SK-N-SH treated with all-trans-retinoic acid at 6 μM for 48 hours (cell line): ENCODE results near the gene MEA1.

Experiments used
- ATAC-seq: fragments of 200-7000 bp; cut with Tn5 transposase; 3 replicates; pipeline ENCODE4 v1.9.1; 2020; ENCODE audit warnings: mild to moderate bottlenecking, moderate library complexity
- ARNTL ChIP-seq: fragments of 450-650 bp; formaldehyde crosslinking; IDR thresholded peaks from 2 replicates; pipeline ENCODE4 v1.5.0; 2020; ENCODE audit warnings: low read depth, mild to moderate bottlenecking, moderate library complexity, borderline replicate concordance
- BACH2 ChIP-seq: fragments of 250-450 bp; sonication (Bioruptor Pico); IDR thresholded peaks from 2 replicates; pipeline ENCODE4 v1.9.0; 2021; ENCODE audit warnings: mild to moderate bottlenecking, borderline replicate concordance
- CREB5 ChIP-seq: fragments of 250-450 bp; sonication (Bioruptor Pico); IDR thresholded peaks from 2 replicates; pipeline ENCODE4 v1.5.1; 2020; ENCODE audit warnings: low read depth, mild to moderate bottlenecking, moderate library complexity
- CSDC2 ChIP-seq: fragments of 250-450 bp; sonication (Bioruptor Pico); IDR thresholded peaks from 2 replicates; pipeline ENCODE4 v1.5.0; 2020; ENCODE audit warnings: mild to moderate bottlenecking, moderate library complexity
- CSRNP3 ChIP-seq: fragments of 250-450 bp; sonication (Bioruptor Pico); IDR thresholded peaks from 2 replicates; pipeline ENCODE4 v1.5.1; 2021; ENCODE audit warnings: mild to moderate bottlenecking, moderate library complexity
- ESRRG ChIP-seq: fragments of 250-450 bp; sonication (Bioruptor Pico); IDR thresholded peaks from 2 replicates; pipeline ENCODE4 v1.6.1; 2021; ENCODE audit warnings: mild to moderate bottlenecking
- GLIS3 ChIP-seq: fragments of 250-450 bp; sonication (Bioruptor Pico); IDR thresholded peaks from 2 replicates; pipeline ENCODE4 v1.5.0; 2020; ENCODE audit warnings: mild to moderate bottlenecking, moderate library complexity
- ISL1 ChIP-seq: fragments of 250-450 bp; sonication (Bioruptor Pico); IDR thresholded peaks from 2 replicates; pipeline ENCODE4 v2.1.2; 2022; ENCODE audit warnings: mild to moderate bottlenecking, moderate library complexity
- OSR1 ChIP-seq: fragments of 250-450 bp; sonication (Bioruptor Pico); IDR thresholded peaks from 2 replicates; pipeline ENCODE4 v1.8.0; 2022; ENCODE audit warnings: moderate library complexity, mild to moderate bottlenecking, inconsistent platforms
- POU6F1 ChIP-seq: fragments of 250-450 bp; sonication (Bioruptor Pico); IDR thresholded peaks from 2 replicates; pipeline ENCODE4 v1.8.0; 2021; ENCODE audit warnings: low read depth, mild to moderate bottlenecking, moderate library complexity, borderline replicate concordance
- PPARA ChIP-seq: fragments of 250-450 bp; sonication (Bioruptor Pico); IDR thresholded peaks from 2 replicates; pipeline ENCODE4 v1.5.0; 2020; ENCODE audit warnings: mild to moderate bottlenecking, borderline replicate concordance
- RARB ChIP-seq: fragments of 250-450 bp; sonication (Bioruptor Pico); IDR thresholded peaks from 2 replicates; pipeline ENCODE4 v1.8.0; 2021; ENCODE audit warnings: mild to moderate bottlenecking, moderate library complexity
- SNAI2 ChIP-seq: fragments of 250-450 bp; sonication (Bioruptor Pico); IDR thresholded peaks from 2 replicates; pipeline ENCODE4 v1.5.0; 2020; ENCODE audit warnings: mild to moderate bottlenecking, moderate library complexity
- TCF4 ChIP-seq: fragments of 250-450 bp; sonication (Bioruptor Pico); IDR thresholded peaks from 2 replicates; pipeline ENCODE4 v1.8.0; 2021; ENCODE audit warnings: mild to moderate bottlenecking, moderate library complexity, borderline replicate concordance
- TOX ChIP-seq: fragments of 250-450 bp; sonication (Bioruptor Pico); IDR thresholded peaks from 2 replicates; pipeline ENCODE4 v1.8.0; 2021; ENCODE audit warnings: mild to moderate bottlenecking, moderate library complexity, borderline replicate concordance
- TSHZ2 ChIP-seq: fragments of 250-450 bp; sonication (Bioruptor Pico); IDR thresholded peaks from 2 replicates; pipeline ENCODE4 v1.5.0; 2020; ENCODE audit warnings: mild to moderate bottlenecking, moderate library complexity
- ZC3H10 ChIP-seq: fragments of 250-450 bp; sonication (Bioruptor Pico); IDR thresholded peaks from 2 replicates; pipeline ENCODE4 v1.5.1; 2021; ENCODE audit warnings: mild to moderate bottlenecking, moderate library complexity
- ZFP3 ChIP-seq: fragments of 250-450 bp; sonication (Bioruptor Pico); IDR thresholded peaks from 2 replicates; pipeline ENCODE4 v1.5.0; 2020; ENCODE audit warnings: mild to moderate bottlenecking, moderate library complexity
- ZFP30 ChIP-seq: fragments of 450-650 bp; formaldehyde crosslinking; IDR thresholded peaks from 2 replicates; pipeline ENCODE4 v1.5.0; 2022; ENCODE audit warnings: mild to moderate bottlenecking, moderate library complexity
- ZNF565 ChIP-seq: fragments of 450-650 bp; formaldehyde crosslinking; conservative IDR thresholded peaks from 2 replicates; pipeline ENCODE4 v1.5.0; 2020; ENCODE audit warnings: low read depth, mild to moderate bottlenecking, moderate library complexity
- ZNF70 ChIP-seq: fragments of 450-650 bp; formaldehyde crosslinking; IDR thresholded peaks from 2 replicates; pipeline ENCODE4 v1.5.0; 2020; ENCODE audit warnings: mild to moderate bottlenecking, moderate library complexity
- ZNF8 ChIP-seq: fragments of 450-650 bp; formaldehyde crosslinking; IDR thresholded peaks from 2 replicates; pipeline ENCODE4 v1.5.0; 2020; ENCODE audit warnings: mild to moderate bottlenecking, moderate library complexity

The MEA1 gene

GRCh38 chr6:43020847-43021246 lies 7.1 kb upstream of the MEA1 start (continued):
- TF ChIP-seq CSRNP3 (CRISPR knock-in tag) = no peak
- TF ChIP-seq ESRRG (CRISPR knock-in tag) = no peak
- TF ChIP-seq ZNF70 = no peak
- no peak for TF ChIP-seq ZFP3 (CRISPR knock-in tag)
- no peak for TF ChIP-seq TOX (CRISPR knock-in tag)
- no peak for TF ChIP-seq ARNTL
- TF ChIP-seq ISL1 (CRISPR knock-in tag) = no peak
- TF ChIP-seq RARB (CRISPR knock-in tag) = no peak
- no peak for TF ChIP-seq ZC3H10 (CRISPR knock-in tag)
- TF ChIP-seq OSR1 (CRISPR knock-in tag) = no peak
- TF ChIP-seq BACH2 (CRISPR knock-in tag) = no peak
- TF ChIP-seq, all 23 proteins: peak for 0

GRCh38 chr6:43020052-43020705 lies 6.4 kb upstream of the MEA1 start:
- no peak for ATAC-seq
- TF ChIP-seq ZC3H10 (CRISPR knock-in tag) = no peak
- TF ChIP-seq ZNF8 (CRISPR knock-in tag) = no peak
- TF ChIP-seq TSHZ2 (CRISPR knock-in tag) = no peak
- no peak for TF ChIP-seq ESRRG (CRISPR knock-in tag)
- TF ChIP-seq ARNTL = no peak
- TF ChIP-seq ISL1 (CRISPR knock-in tag) = no peak
- TF ChIP-seq CSRNP3 (CRISPR knock-in tag) = no peak
- no peak for TF ChIP-seq GLIS3 (CRISPR knock-in tag)
- TF ChIP-seq ZNF565 (CRISPR knock-in tag) = no peak
- TF ChIP-seq PPARA = no peak
- no peak for TF ChIP-seq SNAI2
- TF ChIP-seq RARB (CRISPR knock-in tag) = no peak
- TF ChIP-seq BACH2 (CRISPR knock-in tag) = no peak
- TF ChIP-seq POU6F1 = no peak
- no peak for TF ChIP-seq CREB5 (CRISPR knock-in tag)
- no peak for TF ChIP-seq TOX (CRISPR knock-in tag)
- TF ChIP-seq CSDC2 (CRISPR knock-in tag) = no peak
- no peak for TF ChIP-seq TCF4 (CRISPR knock-in tag)
- no peak for TF ChIP-seq ZFP30 (CRISPR knock-in tag)
- TF ChIP-seq, all 23 proteins: peak for 0

GRCh38 chr6:43019152-43019551 lies 5.4 kb upstream of the MEA1 start:
- ATAC-seq = no peak
- no peak for TF ChIP-seq TCF4 (CRISPR knock-in tag)
- no peak for TF ChIP-seq BACH2 (CRISPR knock-in tag)
- TF ChIP-seq ESRRG (CRISPR knock-in tag) = no peak
- TF ChIP-seq TOX (CRISPR knock-in tag) = no peak
- TF ChIP-seq POU6F1 = no peak
- TF ChIP-seq SNAI2 = no peak
- TF ChIP-seq TSHZ2 (CRISPR knock-in tag) = no peak
- no peak for TF ChIP-seq CREB5 (CRISPR knock-in tag)
